NB4 (cell line): ENCODE data around the gene MEGF6.

Experiments used
- CTCF ChIP-seq: IDR thresholded peaks from one replicate; pipeline ENCODE4 v1.5.1; 2012; ENCODE audit warnings: low read depth, low read length
- MYC ChIP-seq: IDR thresholded peaks from 2 replicates; pipeline ENCODE4 v1.6.1; 2011; ENCODE audit warnings: low read depth, low read length
- POLR2A ChIP-seq: IDR thresholded peaks from 2 replicates; pipeline ENCODE4 v1.6.1; 2011; ENCODE audit warnings: mild to moderate bottlenecking; ENCODE audit not compliant: insufficient read length; ENCODE audit errors: extremely low read depth

GRCh38 chr1:3632716-3633343 is 21.5 kb upstream of the MEGF6 start:
- TF ChIP-seq CTCF = no peak
- no peak for TF ChIP-seq POLR2A
- TF ChIP-seq MYC = no peak
